ENCODE data around the gene C1GALT1C1. TPM values are rescaled to one million over a fixed set of nuclear protein-coding genes. Genes with fewer than 3 reads are reported as not detected.

C1GALT1C1 gene
- total RNA-seq, 1 experiment from 2014 or later = 25.0 TPM

GRCh38 chrX:120612086-120612485 lies 17.8 kb downstream of the C1GALT1C1 start:
- CTCF ChIA-PET = interaction anchor here (0.6 kb wide), 1 partner anchor 52 kb away, joined by 5 read pairs; no protein-coding TSS in a partner anchor
- Mint-ChIP-seq H3K27ac (ENCODE audit: unreplicated experiment) (no peak overlapping the region), H3K27me3 (ENCODE audit: unreplicated experiment) (no peaks in the 10 kb centered on the region), H3K4me3 (ENCODE audit: low read depth, unreplicated experiment) (no peak overlapping the region), H3K36me3 (ENCODE audit: insufficient read depth, unreplicated experiment) (peaks cover 12% of the 10 kb centered on the region), H3K4me1 (ENCODE audit: low read depth, unreplicated experiment) (no peaks in the 10 kb centered on the region), H3K9me3 (ENCODE audit: low read depth, unreplicated experiment) (no peaks in the 10 kb centered on the region)
- no peak for TF ChIP-seq CTCF (IDR thresholded peaks at IDR 0.05; ENCODE audit: unreplicated experiment)
- no TSS peak for BruUV-seq (replicated peaks)
- no peak for DNase-seq
- intact Hi-C loops (cut with micrococcal nuclease; ENCODE audit: unreplicated experiment) = no loop called here

GRCh38 chrX:120604361-120604782 lies 25.5 kb downstream of the C1GALT1C1 start:
- H3K27ac Mint-ChIP-seq (ENCODE audit: unreplicated experiment) = peak overlapping the region; percentile 94
- CTCF ChIA-PET = interaction anchor here (0.7 kb wide), 1 partner anchor 43 kb away, joined by 3 read pairs; no protein-coding TSS in a partner anchor
- peak overlapping the region; percentile 83 for H3K4me3 Mint-ChIP-seq (ENCODE audit: low read depth, unreplicated experiment)
- BruUV-seq (replicated peaks) = no TSS peak
- no peaks in the 10 kb centered on the region for H3K27me3 Mint-ChIP-seq (ENCODE audit: unreplicated experiment)
- H3K36me3 Mint-ChIP-seq (ENCODE audit: insufficient read depth, unreplicated experiment) = peaks cover 16% of the 10 kb centered on the region
- no peaks in the 10 kb centered on the region for H3K9me3 Mint-ChIP-seq (ENCODE audit: low read depth, unreplicated experiment)
- no peak for TF ChIP-seq CTCF (IDR thresholded peaks at IDR 0.05; ENCODE audit: unreplicated experiment)
- peak; percentile 15 for DNase-seq
- intact Hi-C loops (cut with micrococcal nuclease; ENCODE audit: unreplicated experiment) = loop anchor here (2.0 to 10.0 kb wide), 2 partner anchors 44 to 90 kb away; partner anchors contain the start of gene CUL4B
- H3K4me1 Mint-ChIP-seq (ENCODE audit: low read depth, unreplicated experiment) = no peaks in the 10 kb centered on the region

- BruUV-seq (replicated peaks) = no TSS peak
- Mint-ChIP-seq H3K9me3 (ENCODE audit: low read depth, unreplicated experiment) (no peaks in the 10 kb centered on the region), H3K4me1 (ENCODE audit: low read depth, unreplicated experiment) (no peaks in the 10 kb centered on the region), H3K27ac (ENCODE audit: unreplicated experiment) (peak within 1 kb of the TSS; percentile 94), H3K4me3 (ENCODE audit: low read depth, unreplicated experiment) (peak within 1 kb of the TSS; percentile 83), H3K36me3 (ENCODE audit: insufficient read depth, unreplicated experiment) (peaks cover 16% of the 10 kb centered on the region), H3K27me3 (ENCODE audit: unreplicated experiment) (peaks cover 1% of the 10 kb centered on the region)
- DNase-seq = peak; percentile 85
- TF ChIP-seq CTCF (IDR thresholded peaks at IDR 0.05; ENCODE audit: unreplicated experiment) = no peak
- CTCF ChIA-PET = interaction anchor here (0.7 kb wide), 1 partner anchor 42 kb away, joined by 3 read pairs; no protein-coding TSS in a partner anchor
- intact Hi-C loops (cut with micrococcal nuclease; ENCODE audit: unreplicated experiment) = loop anchor here (2.0 to 10.0 kb wide), 2 partner anchors 43 to 89 kb away; partner anchors contain the start of gene CUL4B
Observed at GRCh38 chrX:120603707-120604360, 26.0 kb downstream of the C1GALT1C1 start, which contains the start of gene MCTS1. MCTS1 (plus strand) TSS chrX:120604101; CDS start chrX:120604237, 136 bp downstream.

- no peak for DNase-seq
Observed at GRCh38 chrX:120585702-120586101, 44.2 kb downstream of the C1GALT1C1 start.

More at GRCh38 chrX:120585702-120586101, 44.2 kb downstream of the C1GALT1C1 start:
- CTCF ChIA-PET = no interaction called here
- Mint-ChIP-seq H3K9me3 (ENCODE audit: low read depth, unreplicated experiment) (peaks cover 5% of the 10 kb centered on the region), H3K27me3 (ENCODE audit: unreplicated experiment) (peaks cover 31% of the 10 kb centered on the region), H3K27ac (ENCODE audit: unreplicated experiment) (no peak overlapping the region), H3K4me1 (ENCODE audit: low read depth, unreplicated experiment) (no peaks in the 10 kb centered on the region), H3K36me3 (ENCODE audit: insufficient read depth, unreplicated experiment) (no peaks in the 10 kb centered on the region), H3K4me3 (ENCODE audit: low read depth, unreplicated experiment) (no peak overlapping the region)
- no TSS peak for BruUV-seq (replicated peaks)
- intact Hi-C loops (cut with micrococcal nuclease; ENCODE audit: unreplicated experiment) = no loop called here
- no peak for TF ChIP-seq CTCF (IDR thresholded peaks at IDR 0.05; ENCODE audit: unreplicated experiment)

Other genes with a start within 250 kb of the C1GALT1C1 start
- gene LAMP2, start 160.8 kb downstream of the C1GALT1C1 start, total RNA-seq (2022) = 120 and 132 TPM in 2 replicates
- gene CUL4B, start 69.1 kb downstream of the C1GALT1C1 start, total RNA-seq (2022) = 32.8 and 35.2 TPM in 2 replicates
- gene MCTS1, start 26.0 kb downstream of the C1GALT1C1 start, total RNA-seq (2022) = 64.7 and 67.7 TPM in 2 replicates
- not detected in 2 replicates for gene CT47B1, start 245.8 kb upstream of the C1GALT1C1 start, total RNA-seq (2022)

Data from Calu3 (cell line).